Body of pancreas (tissue), 4 donors: ENCODE data around the gene HOXC6. TPM values are rescaled to one million over a fixed set of nuclear protein-coding genes. Genes with fewer than 3 reads are reported as not detected.

Experiments
- ATAC-seq: fragments of 150-250 bp; one replicate; pipeline ENCODE4 v1.9.1; 2016
- DNase-seq, 4 donors: peaks; one replicate each; pipeline ENCODE4 v3.0.0-alpha.2; 2019
- H3K27ac ChIP-seq, 4 donors: fragments of 200-600 bp; sonication (generic); 1 replicate in 3 of 4; 2 replicates in 1 of 4; pipeline versions ENCODE4 v1.5.1 to v1.6.1; 2016 to 2019; ENCODE audit warnings: mild to moderate bottlenecking in 1 of 4, mixed read lengths in 1 of 4, moderate library complexity in 1 of 4
- H3K27me3 ChIP-seq, 2 donors: fragments of 200-600 bp; sonication (generic); one replicate each; pipeline ENCODE4 v1.6.0; 2016; ENCODE audit warnings: mild to moderate bottlenecking in 1 of 2
- H3K36me3 ChIP-seq, 2 donors: fragments of 200-600 bp; sonication (generic); replicated peaks in 1 of 2; 2 replicates each; pipeline ENCODE4 v1.5.1; 2016; ENCODE audit warnings: low read depth in 2 of 2; ENCODE audit not compliant: insufficient read depth in 1 of 2
- H3K4me1 ChIP-seq: fragments of 200-600 bp; sonication (generic); one replicate; pipeline ENCODE4 v1.6.0; 2016
- H3K4me3 ChIP-seq, 2 donors: fragments of 200-600 bp; sonication (generic); 1 replicate in 1 of 2; 2 replicates in 1 of 2; pipeline ENCODE4 v1.5.1; 2016 to 2019
- H3K9me3 ChIP-seq, 3 donors: fragments of 200-600 bp; sonication (generic); 1 replicate in 2 of 3; 2 replicates in 1 of 3; pipeline ENCODE4 v1.5.1; 2016
- CTCF ChIP-seq, 7 experiments: fragments of 450-650 bp in 4 of 7; fragments of 200-600 bp in 3 of 7; sonication (generic) in 3 of 7; IDR thresholded peaks; one replicate each; pipeline ENCODE4 v1.5.1; 2016 to 2019; ENCODE audit warnings: antibody characterized with exemption in 7 of 7
- POLR2A ChIP-seq, 3 donors: fragments of 450-650 bp; IDR thresholded peaks; one replicate each; pipeline ENCODE4 v1.6.1; 2016; ENCODE audit warnings: antibody characterized with exemption in 3 of 3, mild to moderate bottlenecking in 2 of 3
- WGBS, 2 donors: methylation state at CpG; one replicate each; pipeline ENCODE4 v1.1.5; 2017; 5-methylcytosine and 5-hydroxymethylcytosine counted together
- intact Hi-C: fragments of 100-400 bp; cut with DNase I; formaldehyde crosslinking; loops from one replicate; pipeline ENCODE4 v1.15.1; 2023
- total RNA-seq, 2 donors: library from RNA; depleted of rRNA; stranded (reverse); fragments of >200 nt; gene quantifications; one replicate each; pipeline ENCODE4 v1.1.0, GENCODE V29; 2016

The HOXC6 gene
- not detected for total RNA-seq

- TF ChIP-seq CTCF (IDR thresholded peaks at IDR 0.05) (no peak), POLR2A (IDR thresholded peaks at IDR 0.05) (no peak)
These were observed at the start of gene HOXC6 for GRCh38 chr12:54028314-54029201. Gene HOXC6 (plus strand): TSS chr12:54028440. CDS start chr12:54028522, 82 bp downstream.

DNA sequence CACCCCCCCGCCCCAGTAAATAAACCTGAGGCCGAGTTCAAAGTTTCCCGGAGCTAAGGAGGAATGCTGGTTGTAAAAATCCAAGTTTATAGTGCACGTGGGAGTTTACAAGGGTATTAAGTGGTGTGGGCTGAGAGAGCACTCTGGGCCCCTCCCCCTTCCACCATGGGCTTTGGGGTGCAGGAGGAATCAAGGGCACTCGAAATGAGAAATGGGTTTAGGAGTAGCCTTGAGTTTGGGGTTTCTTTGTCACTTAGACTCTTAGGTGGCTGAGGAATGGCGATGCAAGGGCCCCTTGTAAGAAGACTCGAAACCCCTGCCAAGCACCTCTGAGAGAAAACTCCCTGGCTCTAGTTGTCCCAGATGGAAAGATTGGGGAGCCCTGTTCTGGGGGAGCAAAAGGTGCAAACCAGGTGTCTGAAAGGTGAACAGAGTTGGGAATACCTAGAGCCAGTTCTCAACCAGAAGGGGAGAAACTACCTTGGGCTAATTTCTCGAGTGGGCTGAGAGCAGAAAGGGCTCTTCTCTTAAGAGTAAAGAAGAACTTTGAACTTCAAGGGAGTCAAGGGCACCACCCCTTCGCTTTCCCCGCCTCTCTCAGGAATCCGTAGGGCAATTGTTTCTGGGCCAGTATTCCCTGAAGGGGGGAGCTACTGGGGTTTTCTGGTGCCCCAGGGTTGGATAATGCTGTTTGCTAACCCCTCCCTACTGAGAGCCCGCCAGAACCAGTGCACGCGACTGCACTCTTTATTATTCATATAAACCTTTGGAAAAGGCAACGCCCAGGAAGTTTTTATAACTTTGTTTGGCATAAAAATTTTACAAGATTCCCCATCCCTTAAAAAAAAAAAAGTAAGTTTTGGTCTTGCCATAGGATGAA, 49.5 kb upstream of the HOXC6 start:
- no peak for ATAC-seq
- no peak for DNase-seq
- H3K9me3 ChIP-seq, result no peaks in the 10 kb centered on the region
- H3K27me3 ChIP-seq, result peaks cover 0 to 69% of the 10 kb centered on the region in 2 donors
- WGBS, 2 donors, result 7 to 11% methylated on average over 15 of the region's 15 CpGs
- peaks cover 18% of the 10 kb centered on the region for H3K4me1 ChIP-seq
- no peak overlapping the region for H3K4me3 ChIP-seq
- TF ChIP-seq CTCF (IDR thresholded peaks at IDR 0.05) (no peak), POLR2A (IDR thresholded peaks at IDR 0.05) (no peak)
- H3K27ac ChIP-seq, result no peak overlapping the region
- H3K36me3 ChIP-seq, result no peaks in the 10 kb centered on the region
- intact Hi-C loops, result no loop called here

More at GRCh38 chr12:54028314-54029201, at the start of gene HOXC6:
- 5 to 9% methylated on average over 35 to 36 of the region's 36 CpGs for WGBS, 2 donors
- H3K27me3 ChIP-seq, result peaks cover 4 to 54% of the 10 kb centered on the region in 2 donors
- no peaks in the 10 kb centered on the region for H3K36me3 ChIP-seq
- ATAC-seq (peak; percentile 10), DNase-seq (no peak)
- H3K4me3 ChIP-seq, result no peak within 1 kb of the TSS
- H3K4me1 ChIP-seq, result peaks cover 31% of the 10 kb centered on the region
- no peaks in the 10 kb centered on the region for H3K9me3 ChIP-seq
- no peak within 1 kb of the TSS for H3K27ac ChIP-seq
- intact Hi-C loops, result no loop called here

- 39 to 45% methylated on average over 7 of the region's 7 CpGs for WGBS, 2 donors
These were observed 48.0 kb upstream of the HOXC6 start for GRCh38 chr12:53980104-53980801.

More at GRCh38 chr12:53980104-53980801, 48.0 kb upstream of the HOXC6 start:
- Histone ChIP-seq H3K36me3 (no peaks in the 10 kb centered on the region), H3K27me3 (peaks cover 0 to 67% of the 10 kb centered on the region in 2 donors), H3K4me1 (peaks cover 8% of the 10 kb centered on the region), H3K9me3 (no peaks in the 10 kb centered on the region), H3K27ac (no peak overlapping the region), H3K4me3 (no peak overlapping the region)
- intact Hi-C loops, result no loop called here
- no peak for DNase-seq
- no peak for ATAC-seq
- TF ChIP-seq POLR2A (IDR thresholded peaks at IDR 0.05) (no peak), CTCF (IDR thresholded peaks at IDR 0.05) (no peak)
